Frontal cortex (tissue), 4 donors: ENCODE results near the gene SMIM24. TPM values are rescaled to one million over a fixed set of nuclear protein-coding genes. Genes with fewer than 3 reads are reported as not detected.
"Not testable (repeated sequence)": the region's sequence is repeated elsewhere in the genome, so short reads cannot be mapped to it uniquely, and the experiment has no call there.

Experiments used
- DNase-seq, 2 donors: peaks; one replicate each; pipeline ENCODE4 v3.0.0; 2012; ENCODE audit warnings: low spot score in 2 of 2
- FAIRE-seq: peaks from 2 replicates; lab custom pipeline; 2012; peaks lifted over from hg19 to GRCh38; lab: Jason Lieb, UNC
- small RNA-seq: library from RNA; depleted of rRNA; stranded (forward); fragments of <200 nt; gene quantifications from one replicate; pipeline ENCODE3, GENCODE V24; 2014
- total RNA-seq: library from RNA; depleted of rRNA; stranded (reverse); fragments of >200 nt; gene quantifications from one replicate; pipeline ENCODE4 v1.2.3, GENCODE V29; 2014
- donor health status: control.
- donor health status: control.
- donor health status: control.

The SMIM24 gene
- total RNA-seq, 1 donor from 2014 or later, result not detected

GRCh38 chr19:3442487-3443071, 37.7 kb downstream of the SMIM24 start:
- FAIRE-seq, result no peak
- DNase-seq, result no peak

GRCh38 chr19:3441986-3442329, 38.4 kb downstream of the SMIM24 start:
- no peak for FAIRE-seq
- no peak for DNase-seq

- no peak for DNase-seq
- FAIRE-seq, result no peak
Measured at GRCh38 chr19:3441089-3441985, 39.0 kb downstream of the SMIM24 start.

GRCh38 chr19:3440082-3440481, 40.2 kb downstream of the SMIM24 start:
- DNase-seq, result no peak
- FAIRE-seq, result no peak

- peak; percentile 92 to 99 for DNase-seq
- no peak for FAIRE-seq
Measured at GRCh38 chr19:3434630-3435553, 45.4 kb downstream of the SMIM24 start.

- no peak for DNase-seq
- FAIRE-seq, result no peak
Measured at GRCh38 chr19:3433805-3434540, 46.4 kb downstream of the SMIM24 start.

GRCh38 chr19:3433313-3433712, 47.0 kb downstream of the SMIM24 start:
- DNase-seq (no peak), FAIRE-seq (no peak)

- no peak for DNase-seq
- FAIRE-seq, result no peak
Measured at GRCh38 chr19:3431760-3432397, 48.4 kb downstream of the SMIM24 start.

GRCh38 chr19:3430366-3430680, 50.0 kb downstream of the SMIM24 start:
- not testable (repeated sequence) for FAIRE-seq, DNase-seq

GRCh38 chr19:3426433-3426832, 53.9 kb downstream of the SMIM24 start:
- FAIRE-seq (no peak), DNase-seq (no peak)

Small RNAs within 50 kb of the gene (small RNA-seq; reads per million reads assigned to genes)
- not detected for gene RF00212

Other genes starting within 250 kb of the SMIM24 start
- 1.2 TPM for gene NFIC, start 113.9 kb downstream of the SMIM24 start, total RNA-seq
- not detected for gene SMIM44, start 2.9 kb upstream of the SMIM24 start, total RNA-seq
- gene DOHH, start 20.1 kb upstream of the SMIM24 start, total RNA-seq, result 11.8 TPM
- gene FZR1, start 25.8 kb upstream of the SMIM24 start, total RNA-seq, result 31.0 TPM
- 0.41 TPM for gene TEKTIP1, start 58.6 kb upstream of the SMIM24 start, total RNA-seq
- gene MFSD12, start 77.1 kb upstream of the SMIM24 start, total RNA-seq, result 35.9 TPM
- 13.9 TPM for gene HMG20B, start 92.4 kb upstream of the SMIM24 start, total RNA-seq
- under 0.01 TPM for gene GIPC3, start 105.0 kb upstream of the SMIM24 start, total RNA-seq
- gene TBXA2R, start 126.3 kb upstream of the SMIM24 start, total RNA-seq, result 0.41 TPM
- gene CACTIN, start 146.3 kb upstream of the SMIM24 start, total RNA-seq, result 21.6 TPM
- gene PIP5K1C, start 219.9 kb upstream of the SMIM24 start, total RNA-seq, result 15.1 TPM
- gene TJP3, start 227.9 kb upstream of the SMIM24 start, total RNA-seq, result not detected